ENCODE data around the gene ATP1A2.

Gene ATP1A2

DNA sequence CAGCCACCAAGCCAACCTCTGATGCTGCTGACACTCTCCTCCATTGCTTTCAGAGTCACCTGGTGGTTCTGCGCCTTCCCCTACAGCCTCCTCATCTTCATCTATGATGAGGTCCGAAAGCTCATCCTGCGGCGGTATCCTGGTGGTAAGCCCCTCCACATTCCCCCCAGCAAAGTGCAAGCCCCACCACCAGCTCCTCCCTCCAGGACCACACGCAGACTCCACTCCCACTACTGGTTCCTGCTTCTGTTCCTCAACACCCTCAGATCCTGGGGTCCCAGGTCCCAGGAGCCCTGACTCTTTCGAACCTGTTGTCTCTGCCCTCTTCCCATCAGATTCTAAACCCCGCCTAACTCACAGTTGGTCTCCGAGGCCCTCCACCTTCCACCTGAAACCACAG is 24.3 kb downstream of the ATP1A2 start:
- no peak for DNase-seq

DNA sequence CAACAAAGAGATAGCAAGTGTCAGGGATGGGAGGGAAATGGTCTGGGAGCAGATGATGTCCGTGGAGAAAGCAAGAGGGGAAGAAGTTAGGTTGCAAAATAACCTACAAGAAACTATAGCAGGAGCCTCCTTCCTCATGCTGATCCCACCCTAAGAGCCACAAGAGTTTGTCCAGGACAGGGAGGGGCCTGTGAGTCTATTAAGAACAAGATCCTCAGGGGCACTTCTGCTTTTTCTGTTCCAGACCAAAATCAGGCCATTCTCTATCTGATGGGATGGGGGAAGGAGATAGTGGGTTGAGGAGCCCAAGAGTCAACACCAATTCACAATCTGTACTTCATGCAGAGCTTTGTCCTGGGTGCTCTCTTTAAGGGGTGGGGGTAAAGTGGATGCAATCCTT is 28.1 kb downstream of the ATP1A2 start:
- DNase-seq: peak in 2 of 58 donors; percentile 15 to 18

DNA sequence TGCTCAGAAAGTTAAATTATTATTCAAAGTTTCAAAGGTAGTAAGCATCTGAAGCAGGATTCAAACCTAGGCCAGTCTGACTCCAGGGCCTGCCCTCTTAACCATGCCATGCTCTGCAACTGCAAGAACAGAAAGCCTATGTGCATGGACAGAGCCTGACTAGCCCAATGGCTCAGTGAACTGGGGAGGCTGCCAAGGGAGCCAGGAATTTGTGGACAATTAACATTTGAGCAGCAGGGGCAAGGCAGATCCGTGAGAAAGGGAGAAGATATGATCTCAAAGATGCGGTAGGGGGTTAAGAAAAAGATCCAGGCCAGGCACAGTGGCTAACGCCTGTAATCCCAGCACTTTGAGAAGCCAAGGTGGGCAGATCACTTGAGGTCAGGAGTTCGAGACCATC is 29.4 kb downstream of the ATP1A2 start:
- DNase-seq: peak in 9 of 58 donors; percentile 12 to 38 (median 22)

DNA sequence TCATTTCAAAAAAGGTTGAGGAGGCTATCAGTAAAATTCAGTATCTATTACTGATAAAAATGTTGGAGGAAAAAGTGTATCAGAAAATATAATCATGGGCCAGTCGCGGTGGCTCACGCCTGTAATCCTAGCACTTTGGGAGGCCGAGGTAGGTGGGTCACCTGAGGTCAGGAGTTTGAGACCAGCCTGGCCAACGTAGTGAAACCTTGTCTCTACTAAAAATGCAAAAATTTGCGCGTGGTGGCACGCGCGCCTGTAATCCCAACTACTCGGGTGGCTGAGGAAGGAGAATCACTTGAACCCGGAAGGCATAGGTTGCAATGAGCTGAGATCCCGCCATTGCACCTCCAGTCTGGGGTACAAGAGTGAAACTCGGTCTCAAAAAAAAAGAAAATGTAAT is 30.5 kb downstream of the ATP1A2 start:
- DNase-seq: no peak

DNA sequence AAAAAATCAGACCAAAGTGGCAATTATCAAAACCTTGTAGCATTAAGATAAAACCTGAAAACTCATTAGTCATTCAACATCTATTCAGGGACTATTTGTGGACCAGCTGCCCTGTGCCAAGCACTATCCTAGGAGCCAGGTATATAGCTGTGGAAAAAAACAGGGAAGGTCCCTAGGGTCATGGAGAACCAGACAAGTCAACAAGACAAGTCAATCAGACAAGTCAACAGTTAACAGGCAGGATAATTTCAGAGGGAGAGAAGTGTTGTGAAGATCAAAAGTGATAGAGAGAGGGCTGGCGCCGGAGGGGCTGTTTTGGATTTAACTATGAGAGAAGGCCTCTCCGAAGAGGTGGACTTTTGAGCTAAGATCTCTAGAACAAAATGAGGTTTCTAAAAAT is 32.6 kb downstream of the ATP1A2 start:
- no peak for DNase-seq

DNA sequence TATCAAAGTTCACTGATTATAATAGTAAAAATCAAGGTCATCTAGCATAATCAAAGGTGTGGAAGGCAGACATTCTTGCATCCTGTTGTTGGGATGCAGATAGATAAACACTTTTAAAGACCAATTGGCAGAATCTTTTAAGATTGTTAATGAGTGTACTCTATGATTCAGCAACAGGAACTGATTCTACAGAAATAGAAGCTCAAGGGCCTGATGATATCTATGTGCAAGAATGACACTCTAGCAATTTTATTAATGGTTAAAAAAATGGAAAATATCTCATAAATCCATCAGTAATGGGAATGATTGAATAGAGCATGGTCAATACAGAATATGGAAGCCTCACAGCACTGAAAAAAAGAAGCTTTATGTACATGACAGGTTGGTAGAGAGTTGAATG is 33.7 kb downstream of the ATP1A2 start:
- no peak for DNase-seq

DNA sequence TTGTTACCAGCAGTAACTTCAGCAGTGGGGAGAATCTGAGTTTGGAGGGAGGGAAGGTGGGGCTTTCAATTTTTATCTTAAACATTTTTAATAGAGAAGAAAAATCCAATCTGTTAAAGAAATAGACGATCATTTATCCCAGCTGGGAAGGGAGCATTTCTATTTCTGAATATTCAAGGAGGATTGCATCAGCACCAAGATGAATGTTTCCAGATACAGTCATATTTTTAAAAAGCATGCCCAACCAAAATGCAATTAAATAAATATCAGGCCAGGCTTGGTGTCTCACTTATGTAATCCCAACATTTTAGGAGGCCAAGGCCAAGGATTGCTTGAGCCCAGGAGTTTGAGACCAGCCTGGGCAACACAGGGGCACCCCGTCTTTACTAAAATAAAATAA is 34.2 kb downstream of the ATP1A2 start:
- DNase-seq: no peak

DNA sequence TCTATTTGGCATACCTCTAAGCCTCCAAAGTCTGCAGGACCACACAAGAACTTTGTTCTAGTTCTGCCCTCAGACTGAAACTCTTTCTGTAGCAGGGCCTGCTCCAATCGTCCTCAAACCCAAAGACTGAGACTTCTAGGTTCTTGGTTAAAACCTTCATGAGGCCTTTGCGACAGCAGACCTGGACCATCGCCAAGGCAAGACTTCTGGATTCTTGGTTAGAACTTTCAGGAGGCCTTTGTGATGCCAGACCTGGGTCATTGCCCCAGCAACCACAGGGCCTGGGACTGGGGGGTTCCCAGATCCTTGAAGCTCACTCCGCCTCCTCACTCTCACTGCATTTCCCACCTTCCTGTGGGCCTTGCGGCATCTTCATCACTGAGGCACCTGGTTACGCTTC is 35.7 kb downstream of the ATP1A2 start, which contains the start of gene ATP1A4:
TSS of gene ATP1A4 (plus strand) at position 301 of the 400 bp plus-strand sequence. CDS start 438 bp downstream, outside the sequence.
- no peak for DNase-seq

DNA sequence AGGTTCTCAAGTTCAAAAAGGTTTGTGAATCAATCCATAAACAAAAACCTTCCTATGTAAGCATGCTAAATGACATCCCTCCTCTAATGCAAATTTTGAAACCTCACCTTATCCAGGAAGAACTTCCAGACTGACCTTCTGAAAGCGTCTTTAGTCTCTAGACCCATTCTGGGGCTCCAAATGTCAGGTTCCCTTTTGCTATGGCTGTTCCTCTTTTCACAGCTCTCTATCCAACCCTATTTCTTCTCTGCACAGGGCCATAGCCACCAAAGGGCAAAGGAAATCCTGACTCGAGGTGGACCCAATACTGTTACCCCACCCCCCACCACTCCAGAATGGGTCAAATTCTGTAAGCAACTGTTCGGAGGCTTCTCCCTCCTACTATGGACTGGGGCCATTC is 39.2 kb downstream of the ATP1A2 start:
- no peak for DNase-seq

DNA sequence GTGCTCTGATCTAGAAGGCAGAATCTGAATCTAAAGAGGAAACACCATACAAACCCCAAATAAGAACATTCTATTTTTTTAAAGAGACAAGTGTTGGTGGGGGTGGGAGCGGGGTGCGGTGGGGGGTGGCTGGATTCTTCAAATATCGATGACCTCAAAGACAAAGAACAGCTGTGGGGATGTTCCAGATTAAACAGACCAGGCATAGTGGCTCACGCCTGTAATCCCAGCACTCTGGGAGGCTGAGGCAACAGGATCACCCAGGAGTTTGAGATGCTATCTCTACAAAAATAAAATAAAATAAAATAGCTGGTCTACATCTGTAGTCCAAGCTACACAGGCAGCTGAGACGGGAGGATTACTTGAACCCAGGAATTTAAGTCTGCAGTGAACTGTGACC is 40.8 kb downstream of the ATP1A2 start:
- no peak for DNase-seq

DNA sequence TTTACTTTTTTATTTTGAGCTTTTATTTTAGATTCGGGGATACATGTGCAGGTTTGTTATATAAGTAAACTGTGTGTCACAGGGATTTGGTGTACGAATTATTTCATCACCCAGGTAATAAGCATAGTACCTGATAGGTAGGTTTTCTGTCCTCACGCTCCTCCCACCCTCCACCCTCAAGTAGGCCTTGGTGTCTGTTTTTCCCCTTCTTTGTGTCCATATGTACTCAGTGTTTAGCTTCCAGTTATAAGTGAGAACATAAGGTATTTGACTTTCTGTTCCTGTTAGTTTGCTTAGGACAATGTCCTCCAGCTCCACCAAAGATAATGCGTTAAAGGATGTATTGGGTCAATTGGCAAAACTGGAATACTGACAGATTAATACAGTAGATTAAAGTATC is 41.6 kb downstream of the ATP1A2 start:
- DNase-seq: no peak

DNA sequence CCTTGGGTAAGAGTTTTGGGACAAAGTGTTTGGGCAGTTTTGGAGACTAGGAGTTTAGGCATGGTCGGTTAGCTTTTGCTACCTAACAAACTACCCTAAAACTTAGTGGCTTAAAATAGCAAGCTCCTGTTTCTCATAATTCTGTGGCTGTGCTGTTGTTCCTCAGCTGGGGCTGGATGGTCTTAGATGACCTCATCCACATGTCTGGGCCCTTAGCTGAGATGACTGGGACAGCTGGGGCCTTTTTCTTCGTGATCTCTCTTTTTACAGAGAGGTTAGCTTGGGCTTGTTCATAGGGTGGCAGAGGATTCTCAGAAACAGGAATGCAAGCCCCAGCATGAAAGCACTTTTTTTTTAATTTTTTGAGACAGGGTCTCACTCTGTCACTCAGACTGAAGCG is 42.5 kb downstream of the ATP1A2 start:
- no peak for DNase-seq

DNA sequence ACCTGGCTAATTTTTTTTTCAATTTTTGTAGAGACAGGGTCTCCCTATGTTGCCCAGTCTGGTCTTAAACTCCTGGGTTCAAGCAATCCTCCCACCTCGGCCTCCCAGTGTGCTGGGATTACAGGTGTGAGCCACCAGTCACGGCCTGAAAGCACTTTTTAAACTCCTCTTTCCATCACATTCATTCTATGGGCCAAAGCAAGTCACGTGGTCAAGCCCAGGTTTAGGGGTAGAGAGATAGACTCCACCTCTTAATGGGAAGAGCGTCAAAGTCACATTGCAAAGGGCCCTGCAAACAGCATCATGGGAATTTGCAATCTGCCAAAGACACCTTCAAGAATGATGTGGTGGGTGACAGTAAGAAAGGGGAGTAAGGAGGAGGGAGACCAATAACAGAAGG is 43.0 kb downstream of the ATP1A2 start:
- no peak for DNase-seq

DNA sequence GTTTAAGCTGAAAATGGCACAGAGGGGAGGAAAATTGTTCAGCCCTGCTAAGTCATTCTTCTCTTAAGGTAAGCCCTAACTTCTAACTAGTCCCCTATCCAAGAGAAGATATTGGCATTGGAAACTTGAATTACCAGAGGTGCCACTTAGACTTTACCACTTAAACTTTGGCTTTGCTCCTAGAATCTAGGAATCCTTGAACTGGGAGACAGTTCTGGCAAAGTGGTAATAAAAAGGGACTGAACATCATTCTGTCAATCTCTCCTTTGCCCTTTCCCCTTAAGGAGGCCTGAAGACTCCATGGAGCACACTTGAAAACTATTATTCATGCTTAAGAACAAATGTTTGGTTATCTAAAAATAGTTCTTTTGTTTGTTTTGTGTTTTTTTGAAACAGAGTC is 44.3 kb downstream of the ATP1A2 start:
- DNase-seq: no peak

DNA sequence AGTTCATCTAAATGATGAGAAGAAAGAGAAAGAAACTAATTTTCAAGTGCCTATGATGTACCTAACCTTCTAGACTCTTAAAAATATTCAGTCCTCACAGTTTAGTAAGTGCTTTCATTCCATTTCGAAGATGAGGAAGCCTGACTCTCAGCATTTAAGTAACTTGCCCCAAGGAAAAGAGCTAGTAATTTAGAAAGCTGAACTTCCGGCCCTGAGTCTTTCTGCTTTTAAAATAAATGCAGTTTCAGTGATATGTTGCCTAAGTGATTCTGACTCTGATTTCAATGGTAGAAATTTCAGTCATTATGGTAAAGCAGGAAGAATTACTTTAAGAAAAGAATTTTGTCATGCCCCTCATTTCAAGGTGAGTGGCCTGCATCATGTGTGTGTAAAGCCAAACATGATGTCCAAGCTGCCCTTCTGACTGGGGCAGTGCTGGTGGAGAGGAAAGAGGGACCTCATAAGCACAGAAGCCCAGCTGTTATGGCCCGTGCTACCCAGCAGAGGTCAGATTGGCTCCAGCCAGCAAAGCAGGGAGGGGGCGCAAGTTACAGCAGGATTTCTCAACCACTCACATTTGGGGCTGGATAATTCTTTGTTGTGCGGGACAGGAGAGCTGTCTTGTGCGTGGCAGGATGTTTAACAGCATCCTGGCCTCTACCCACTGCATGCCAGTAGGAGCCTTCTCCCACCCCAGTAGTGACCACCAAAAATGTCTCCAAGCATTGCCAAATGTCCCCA is 46.6 kb downstream of the ATP1A2 start:
- DNase-seq: peak in 16 of 58 donors; percentile 10 to 51 (median 25)

DNA sequence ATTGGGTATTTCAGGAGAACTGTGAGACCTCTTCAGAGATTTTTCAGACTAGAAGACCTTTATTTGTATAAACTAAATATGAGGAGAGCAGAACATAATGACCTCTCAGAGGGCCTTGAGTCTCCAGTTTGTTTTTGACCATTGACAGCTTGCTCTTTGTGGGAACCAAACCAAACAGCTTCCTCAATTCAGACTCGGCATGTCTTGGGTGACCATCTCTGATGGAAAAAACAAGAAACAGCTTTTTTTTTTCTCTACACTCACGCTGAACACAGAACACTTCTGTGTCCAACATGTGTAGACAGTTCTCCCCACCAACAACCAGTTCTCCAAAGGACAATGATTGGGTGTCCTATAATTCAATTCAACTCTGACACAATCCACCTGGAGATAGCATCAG is 47.4 kb downstream of the ATP1A2 start:
- no peak for DNase-seq

DNA sequence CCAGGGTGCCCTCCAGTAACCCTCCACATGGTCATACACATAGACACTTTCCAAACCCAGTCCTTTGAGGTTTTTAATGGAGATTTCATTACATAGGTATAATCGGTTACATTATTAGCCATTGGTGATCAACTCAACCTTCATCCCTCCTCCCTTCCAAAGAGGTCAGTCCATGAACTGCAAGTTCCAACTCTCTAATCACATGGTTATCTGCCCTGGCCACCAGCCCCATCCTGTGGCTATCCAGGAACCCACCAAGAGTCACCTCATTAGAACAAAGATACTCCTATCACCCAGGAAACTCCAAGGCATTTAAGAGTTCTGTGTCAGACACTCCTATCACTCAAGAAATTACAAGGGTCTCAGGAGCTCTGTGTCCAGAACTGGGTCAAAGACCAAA is 48.1 kb downstream of the ATP1A2 start:
- no peak for DNase-seq

DNA sequence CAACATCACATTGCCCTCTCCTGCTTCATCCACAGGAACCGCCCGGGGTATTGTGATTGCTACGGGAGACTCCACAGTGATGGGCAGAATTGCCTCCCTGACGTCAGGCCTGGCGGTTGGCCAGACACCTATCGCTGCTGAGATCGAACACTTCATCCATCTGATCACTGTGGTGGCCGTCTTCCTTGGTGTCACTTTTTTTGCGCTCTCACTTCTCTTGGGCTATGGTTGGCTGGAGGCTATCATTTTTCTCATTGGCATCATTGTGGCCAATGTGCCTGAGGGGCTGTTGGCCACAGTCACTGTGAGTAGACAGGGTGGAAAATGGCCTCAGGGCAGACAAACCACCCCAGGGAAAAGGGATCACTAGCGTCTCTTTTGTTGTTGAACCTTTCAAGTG is 48.6 kb downstream of the ATP1A2 start:
- DNase-seq: no peak

DNA sequence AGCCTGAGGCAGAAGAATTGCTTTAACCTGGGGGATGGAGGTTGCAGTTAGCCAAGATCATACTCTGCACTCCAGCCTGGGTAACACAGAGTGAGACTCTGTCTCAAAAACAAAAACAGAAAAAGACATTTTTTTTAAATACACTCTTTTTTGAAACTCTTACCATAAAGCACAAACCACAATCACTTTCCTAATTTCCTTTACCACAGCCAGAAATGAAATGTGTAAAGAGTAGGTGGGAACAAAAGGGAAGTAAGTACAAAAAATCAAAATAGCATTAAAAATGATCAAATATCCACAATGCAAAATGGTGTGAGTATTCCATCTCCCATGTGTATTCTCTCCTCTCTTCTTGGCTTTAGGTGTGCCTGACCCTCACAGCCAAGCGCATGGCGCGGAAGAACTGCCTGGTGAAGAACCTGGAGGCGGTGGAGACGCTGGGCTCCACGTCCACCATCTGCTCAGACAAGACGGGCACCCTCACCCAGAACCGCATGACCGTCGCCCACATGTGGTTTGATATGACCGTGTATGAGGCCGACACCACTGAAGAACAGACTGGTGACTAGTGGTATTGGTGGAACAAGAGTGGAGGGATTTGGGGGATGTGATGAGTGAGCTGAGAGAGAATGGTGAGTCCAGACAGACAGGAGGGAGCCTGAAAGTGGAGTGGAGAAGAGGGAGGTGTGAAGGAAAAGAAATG is 50.8 kb downstream of the ATP1A2 start:
- peak in 13 of 58 donors; percentile 5 to 56 (median 26) for DNase-seq

DNA sequence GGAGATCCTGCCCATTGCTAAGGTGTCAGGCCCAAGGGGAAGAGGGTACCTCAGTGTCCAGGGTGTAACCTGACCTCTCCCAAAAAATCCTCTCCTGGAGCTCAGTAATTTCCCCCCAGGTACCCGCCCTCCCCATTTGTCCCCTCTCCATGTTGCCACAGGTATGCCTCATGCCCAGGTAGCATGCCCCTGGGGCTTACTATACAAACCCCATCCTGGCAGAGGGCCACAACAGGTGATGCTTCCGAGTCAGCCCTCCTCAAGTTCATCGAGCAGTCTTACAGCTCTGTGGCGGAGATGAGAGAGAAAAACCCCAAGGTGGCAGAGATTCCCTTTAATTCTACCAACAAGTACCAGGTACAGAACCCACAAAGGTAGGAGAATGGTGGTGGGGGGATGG is 51.5 kb downstream of the ATP1A2 start:
- DNase-seq: no peak

DNA sequence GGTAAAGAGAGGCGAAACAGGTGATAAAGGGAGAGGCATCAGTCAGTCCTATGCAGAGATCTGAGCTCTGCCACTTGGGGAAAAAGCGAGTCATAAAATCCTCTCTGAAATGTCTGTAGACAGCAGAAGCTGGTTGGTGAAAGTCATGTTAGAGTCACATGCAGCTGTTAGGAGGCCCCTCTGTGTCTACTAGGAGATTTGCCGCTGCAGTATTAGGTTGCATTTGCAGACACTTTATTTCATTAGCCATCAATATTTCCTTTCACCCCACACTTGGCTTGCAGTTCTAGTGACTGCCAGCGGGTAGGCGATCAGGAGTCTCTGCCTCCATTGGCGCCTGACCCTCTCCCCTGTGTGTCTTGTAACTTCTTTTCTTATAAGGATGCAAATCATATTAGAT is 52.0 kb downstream of the ATP1A2 start:
- no peak for DNase-seq

DNA sequence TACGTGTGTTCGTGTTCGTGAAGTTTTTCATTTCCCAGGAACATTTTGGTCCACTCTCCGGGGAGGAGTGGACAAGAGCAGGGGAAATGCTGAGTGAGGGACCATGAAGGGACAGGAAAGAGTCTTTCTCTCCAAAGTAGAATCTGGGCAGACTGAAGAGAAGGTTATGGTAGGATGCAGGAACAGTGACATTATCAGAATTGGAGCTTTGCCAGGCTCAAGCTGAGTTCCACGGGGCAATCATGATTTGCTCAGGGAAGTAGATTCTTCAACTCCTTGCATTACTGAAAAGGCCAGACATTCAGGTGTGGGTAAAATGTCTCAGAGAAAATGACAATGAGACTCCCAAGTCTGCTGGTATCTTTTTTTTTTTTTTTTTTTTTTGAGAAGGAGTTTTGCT is 52.5 kb downstream of the ATP1A2 start:
- DNase-seq: no peak
